Measurements from ENCODE around the gene FOXP1.

The FOXP1 gene

DNA sequence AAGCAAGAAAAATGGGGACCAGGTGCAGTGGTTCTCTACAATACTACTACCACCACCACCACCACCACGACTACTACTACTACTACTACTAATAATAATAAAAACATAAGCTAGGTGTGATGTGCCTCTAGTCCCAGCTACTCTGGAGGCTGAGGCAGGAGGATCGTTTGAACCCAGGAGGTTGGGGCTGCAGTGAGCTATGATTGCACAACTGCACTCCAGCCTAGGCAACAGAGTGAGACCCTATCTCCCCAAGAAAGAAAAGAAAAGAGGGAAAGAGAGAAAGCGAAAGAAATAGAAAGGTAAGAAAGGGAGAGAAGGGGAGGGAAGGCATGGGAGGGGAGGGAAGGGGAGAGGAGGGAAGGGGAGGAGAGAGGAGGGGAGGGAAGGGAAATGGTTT, 350.6 kb downstream of the FOXP1 start:
- no peak for DNase-seq (ENCODE audit: low spot score)

DNA sequence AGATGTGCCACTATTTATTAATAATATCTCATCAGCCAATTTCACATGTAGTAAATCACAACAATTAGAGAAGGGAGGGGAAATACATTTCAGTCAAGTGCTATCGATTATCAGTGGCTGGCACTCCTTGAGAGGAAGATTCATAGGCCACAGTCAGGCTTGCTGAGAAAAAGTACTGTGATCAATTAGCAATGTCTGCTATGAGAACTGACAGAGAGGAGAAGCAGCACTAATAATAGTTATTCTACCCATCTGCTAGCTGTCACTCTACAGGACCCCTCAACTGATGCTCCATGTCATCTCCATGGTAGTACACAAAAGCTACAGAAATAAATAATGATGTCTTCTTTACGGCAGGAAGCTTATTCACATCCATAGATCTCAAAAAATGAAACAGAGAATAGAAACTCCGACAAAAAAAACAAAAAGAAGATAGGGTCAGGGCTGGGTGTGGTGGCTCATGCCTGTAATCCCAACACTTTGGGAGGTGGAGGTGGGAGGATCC, 351.3 kb downstream of the FOXP1 start:
- no peak for DNase-seq (ENCODE audit: low spot score)

DNA sequence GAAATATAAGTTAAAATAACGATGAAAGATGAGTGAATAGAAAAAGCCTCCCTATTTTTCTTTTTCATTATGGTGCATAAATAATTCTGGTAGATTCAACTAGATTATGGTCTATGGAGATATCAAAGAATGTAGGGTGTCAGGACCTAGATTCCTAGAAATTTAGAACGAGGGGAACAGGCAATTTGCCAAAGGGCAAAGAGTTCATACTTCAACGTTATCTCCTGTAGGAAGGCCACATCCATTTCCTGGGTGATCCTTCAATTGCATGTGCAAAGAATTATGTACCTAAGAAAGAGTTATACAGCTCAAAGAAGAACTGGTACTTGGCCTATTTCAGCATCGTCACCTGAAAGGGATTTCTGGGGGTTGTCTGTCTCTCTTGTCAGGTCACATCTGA, 351.8 kb downstream of the FOXP1 start:
- no peak for DNase-seq (ENCODE audit: low spot score)

DNA sequence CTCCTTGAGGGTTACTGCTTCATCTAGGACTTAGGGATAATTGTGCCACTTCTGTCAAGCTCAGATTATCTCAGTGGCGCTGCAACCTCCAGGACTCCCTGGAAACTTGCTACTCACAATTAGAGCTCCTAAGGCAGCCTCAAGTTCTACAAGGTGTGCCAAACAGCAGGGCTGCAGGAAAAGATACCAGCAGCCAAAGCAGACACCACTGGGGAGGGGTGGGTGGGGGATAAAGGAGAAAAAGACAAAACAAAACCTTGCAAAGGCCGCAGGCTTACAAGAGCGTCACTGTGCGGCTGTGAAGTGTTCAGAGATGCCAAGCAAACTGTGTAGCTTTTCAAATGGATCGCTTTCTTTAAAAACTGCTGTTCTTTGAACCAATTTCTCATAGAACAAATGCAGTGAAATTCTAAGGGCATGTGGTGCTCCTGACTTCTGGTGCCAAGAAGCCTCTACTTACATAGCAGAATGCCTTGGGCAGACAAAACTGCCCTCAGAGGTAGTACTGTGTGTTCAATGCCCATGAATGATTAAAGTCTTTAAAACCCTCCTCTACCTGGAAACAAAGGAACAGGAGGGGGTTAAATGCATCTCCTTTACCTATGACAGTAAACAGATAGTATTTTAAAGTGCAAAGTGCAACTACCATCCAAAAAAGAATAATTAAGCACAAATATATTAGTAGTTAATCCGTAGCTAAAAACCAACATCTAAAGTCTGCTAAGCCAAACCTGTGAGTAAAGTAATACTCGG, 353.4 kb downstream of the FOXP1 start:
- no peak for DNase-seq (ENCODE audit: low spot score)

DNA sequence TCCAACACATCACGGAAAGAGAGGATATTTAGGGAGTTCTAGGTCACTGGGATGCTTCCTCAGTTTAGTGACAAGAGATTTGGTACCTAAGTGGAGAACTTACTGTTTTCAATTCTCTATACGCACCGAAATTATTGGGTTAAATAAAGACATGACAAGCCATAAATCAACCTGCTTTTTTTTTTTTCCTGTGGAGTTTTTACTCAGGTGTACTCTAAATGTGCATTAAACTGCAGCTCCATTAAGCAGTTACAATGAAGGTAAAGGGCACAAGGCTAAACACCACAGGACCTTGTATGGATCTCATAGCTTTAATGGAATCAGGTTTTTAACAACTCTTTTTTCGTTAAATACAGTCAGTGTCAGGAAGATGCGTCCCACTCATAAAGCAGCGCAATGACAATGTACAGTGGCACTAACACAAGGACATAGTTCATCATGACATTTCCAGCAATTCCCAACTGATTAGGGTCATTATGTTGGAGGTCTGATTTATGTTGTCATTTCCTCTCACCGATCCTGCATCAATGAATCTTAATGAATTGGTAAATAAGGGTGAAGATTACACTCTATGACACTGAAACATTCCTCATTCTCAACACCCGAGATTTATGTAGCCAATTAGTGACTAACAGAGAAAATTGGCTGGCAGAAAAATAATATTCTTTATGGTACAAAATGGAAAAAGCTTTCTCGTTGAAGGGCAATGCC, 355.2 kb downstream of the FOXP1 start:
- no peak for DNase-seq (ENCODE audit: low spot score)

DNA sequence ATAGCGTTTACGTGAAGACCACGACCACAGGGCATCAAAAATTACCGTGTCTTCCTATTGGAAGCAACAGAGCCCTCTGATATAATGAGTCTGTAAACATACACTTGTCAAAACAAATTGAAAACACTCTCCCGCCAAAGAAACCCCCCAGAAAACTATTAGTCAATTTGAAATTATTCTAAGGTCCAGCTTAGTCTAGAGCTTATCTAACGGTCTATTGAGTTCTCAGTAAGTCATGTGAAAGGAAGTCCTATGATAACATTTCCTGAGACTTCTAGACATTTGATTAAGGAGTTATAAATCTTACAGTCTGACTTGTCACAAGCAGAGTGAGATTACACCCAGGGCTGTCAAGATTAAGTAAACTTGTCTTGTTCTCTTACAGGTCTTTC, 356.3 kb downstream of the FOXP1 start:
- DNase-seq (ENCODE audit: low spot score), result no peak

DNA sequence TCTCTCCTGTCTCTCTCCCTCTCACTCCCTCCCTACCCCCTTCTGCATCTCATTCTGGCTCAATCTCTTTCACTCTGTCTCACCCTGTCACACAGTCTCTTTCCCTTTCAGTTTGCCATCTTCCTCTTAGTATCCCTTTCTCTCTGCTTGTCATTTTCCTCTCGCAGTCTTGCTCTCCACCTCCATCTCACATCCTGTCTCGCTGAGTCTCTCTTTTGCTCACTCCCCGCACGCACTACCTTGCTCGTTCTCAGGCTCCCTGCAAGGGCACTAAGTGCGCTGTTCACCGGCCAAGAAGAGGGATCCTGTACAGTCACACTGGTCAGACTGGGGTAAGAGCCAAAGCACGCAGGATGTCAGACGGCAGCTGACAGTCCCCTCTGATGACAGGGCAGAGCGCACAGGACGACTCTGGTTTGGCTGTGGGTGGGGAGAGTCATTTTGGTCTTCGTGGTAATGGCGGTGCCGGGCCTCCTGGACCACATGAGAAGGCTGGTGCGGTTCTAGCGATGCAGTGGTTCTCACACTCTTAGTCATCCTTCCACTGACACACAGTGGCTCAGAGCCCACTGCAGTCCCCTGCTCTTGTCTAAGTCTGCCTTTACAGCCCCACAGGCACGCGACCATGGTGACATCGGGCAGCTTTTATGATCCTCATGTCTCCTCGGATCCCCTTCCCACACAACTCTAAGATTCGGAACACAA, 356.8 kb downstream of the FOXP1 start:
- no peak for DNase-seq (ENCODE audit: low spot score)

DNA sequence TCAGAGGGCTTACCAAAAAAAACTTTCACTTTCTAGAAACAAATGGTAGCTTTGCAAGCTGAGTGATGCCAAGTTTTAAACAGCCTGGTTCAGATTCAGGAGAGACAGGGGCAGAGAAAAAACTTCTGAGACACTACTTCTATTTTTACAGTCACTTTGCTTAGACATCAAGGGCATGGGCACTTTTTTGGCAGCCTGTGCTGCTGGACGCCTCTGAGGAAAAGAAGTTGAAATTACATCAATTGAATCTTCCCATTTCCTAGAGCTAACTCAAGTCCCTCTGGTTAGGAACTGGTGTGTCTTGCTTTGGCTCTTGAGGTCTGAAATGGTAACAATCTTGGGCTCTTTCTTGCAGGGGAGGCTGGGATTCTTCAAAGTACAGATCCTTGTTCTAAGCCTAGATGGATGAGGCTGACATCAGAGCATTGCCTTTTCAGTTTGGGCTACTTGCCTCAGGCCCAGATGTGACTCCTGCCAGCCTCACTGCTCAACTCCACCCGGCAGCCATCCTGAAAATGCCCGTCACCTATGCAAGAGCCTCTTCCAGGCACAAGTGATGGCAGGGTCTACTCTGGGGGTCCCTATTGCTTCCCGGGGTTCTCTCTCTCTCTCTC, 357.5 kb downstream of the FOXP1 start:
- no peak for DNase-seq (ENCODE audit: low spot score)

DNA sequence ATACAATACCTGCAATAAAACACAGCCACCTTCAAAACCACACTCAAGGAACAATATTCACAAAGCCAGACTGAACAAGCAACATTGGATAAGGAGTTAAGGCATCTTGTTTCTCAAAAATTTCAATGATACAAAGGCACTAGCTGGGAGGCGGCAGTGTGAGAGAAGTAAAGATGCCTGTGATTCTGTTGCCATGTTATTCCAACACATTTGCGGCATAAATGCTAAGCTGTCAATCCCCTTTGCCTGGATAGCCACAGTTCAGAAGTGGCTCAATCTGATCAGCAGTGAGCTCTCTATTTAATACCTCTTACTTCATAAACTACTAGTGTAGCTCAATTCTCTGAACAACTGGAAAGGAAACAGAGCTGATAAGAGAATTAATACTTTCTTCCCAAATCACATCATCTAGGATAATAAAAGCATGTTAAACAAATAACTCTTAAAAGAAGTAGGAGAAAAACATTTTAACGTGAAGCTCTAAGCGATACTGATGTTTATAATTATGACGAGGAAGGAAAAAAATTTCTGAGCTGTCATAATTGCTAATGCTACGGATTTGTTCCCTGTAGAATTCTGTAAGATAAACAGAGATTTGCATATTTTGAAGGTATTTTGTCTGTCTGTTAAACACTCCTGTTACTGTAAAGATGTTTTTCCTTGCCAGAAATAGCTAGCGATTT, 358.4 kb downstream of the FOXP1 start:
- no peak for DNase-seq (ENCODE audit: low spot score)

DNA sequence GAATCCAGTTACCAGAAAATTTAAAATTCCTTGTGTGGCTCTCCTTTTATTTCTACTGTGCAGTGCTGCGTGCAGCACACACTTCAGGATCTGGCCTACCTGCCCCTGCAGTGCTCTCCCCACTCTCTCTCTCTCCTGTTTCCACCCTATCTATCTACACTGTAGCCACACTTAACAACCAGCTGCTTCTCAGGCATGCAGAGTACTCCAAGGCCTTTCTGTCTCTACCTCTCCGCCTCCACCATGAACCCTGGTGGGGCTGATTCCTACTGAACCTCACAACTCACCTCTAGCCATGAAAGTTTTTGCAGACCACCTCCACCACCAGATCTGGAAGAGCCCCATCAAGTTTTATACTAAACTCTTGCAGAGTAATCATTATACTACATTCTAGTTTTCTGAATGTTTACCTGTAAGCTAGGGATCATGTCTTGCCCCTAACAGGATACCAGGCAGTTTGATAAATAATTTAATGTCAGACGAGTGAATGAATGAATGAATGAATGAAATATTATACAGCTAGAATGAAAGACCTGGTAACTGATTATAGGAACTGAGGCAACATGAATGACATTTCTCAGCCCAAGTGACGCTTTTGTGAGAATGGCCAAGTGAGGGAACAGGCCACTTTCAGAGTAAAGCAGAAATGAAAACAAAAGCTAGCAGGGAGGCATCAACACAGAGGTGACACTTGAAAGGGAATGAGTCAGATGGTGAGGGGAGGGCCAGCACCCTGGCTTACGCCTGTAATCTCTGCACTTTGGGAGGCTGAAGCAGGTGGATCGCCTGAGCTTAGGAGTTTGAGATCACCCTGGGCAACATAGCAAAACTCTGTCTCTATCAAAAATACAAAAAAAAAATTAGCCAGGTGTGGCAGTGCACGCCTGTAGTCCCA, 363.5 kb downstream of the FOXP1 start:
- no peak for DNase-seq (ENCODE audit: low spot score)

DNA sequence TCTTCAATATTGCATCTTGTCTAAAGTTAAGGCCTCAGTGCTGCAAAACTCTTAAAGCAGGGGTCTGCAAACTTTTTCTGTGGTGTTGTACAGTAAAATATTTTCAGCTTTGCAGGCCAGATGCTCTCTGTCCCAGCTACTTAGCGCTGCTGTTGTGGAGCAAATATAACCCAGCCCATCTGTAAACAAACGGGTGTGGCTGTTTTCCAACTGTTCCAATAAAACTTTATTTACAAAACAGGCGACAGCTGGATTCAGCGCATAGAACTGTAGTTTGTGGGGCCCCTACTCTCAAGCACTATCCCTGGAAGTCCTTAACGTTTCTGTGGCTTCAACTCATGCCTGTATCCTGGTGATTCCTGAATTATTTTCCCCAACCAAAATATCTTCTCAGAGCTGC, 365.0 kb downstream of the FOXP1 start:
- DNase-seq (ENCODE audit: low spot score), result no peak

DNA sequence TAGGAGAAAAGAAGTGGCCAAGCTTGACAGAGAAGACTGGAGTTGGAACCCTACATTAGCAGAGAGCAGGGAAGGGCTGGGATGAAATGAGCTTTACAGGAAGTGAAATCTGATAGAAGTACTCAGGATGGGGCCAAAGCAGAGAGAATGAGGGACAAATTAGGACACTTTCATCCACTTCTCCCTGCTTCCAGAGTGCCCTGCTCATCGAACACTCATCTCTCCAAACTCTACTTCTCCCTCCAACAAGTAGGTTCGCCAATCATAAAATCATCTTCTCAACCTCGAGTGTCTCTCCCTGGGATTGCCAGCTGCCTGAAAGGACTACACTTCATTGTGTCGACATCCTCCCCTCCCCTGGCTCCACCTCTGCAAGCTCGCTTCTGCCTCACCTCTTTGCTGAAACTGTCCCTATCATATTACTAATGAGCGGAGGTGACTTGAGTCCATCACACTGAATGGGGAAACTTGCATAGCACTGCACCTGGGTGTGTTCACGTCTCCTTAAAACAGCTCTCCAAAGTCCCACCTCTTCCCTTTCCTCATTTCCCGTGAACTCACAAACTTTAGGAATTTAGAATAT, 365.8 kb downstream of the FOXP1 start:
- DNase-seq (ENCODE audit: low spot score), result no peak

DNA sequence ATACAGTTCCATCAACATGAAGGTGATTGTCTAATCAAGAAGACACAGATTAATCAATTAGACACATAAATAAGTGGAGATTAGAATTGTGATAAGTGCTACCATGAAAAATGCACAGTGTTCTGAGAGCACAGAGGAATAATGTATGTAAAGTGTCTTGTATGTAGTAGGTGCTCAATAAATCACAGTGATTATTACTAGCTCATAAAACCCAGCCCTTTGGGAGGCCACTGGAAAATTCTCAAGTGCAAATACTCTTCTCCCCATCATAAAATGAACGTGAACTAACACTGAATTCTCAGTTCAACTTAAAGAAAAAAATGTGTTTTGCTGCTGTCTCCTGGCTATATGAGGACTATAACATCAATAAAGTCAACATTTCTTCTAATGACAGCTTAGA, 368.2 kb downstream of the FOXP1 start:
- no peak for DNase-seq (ENCODE audit: low spot score)

DNA sequence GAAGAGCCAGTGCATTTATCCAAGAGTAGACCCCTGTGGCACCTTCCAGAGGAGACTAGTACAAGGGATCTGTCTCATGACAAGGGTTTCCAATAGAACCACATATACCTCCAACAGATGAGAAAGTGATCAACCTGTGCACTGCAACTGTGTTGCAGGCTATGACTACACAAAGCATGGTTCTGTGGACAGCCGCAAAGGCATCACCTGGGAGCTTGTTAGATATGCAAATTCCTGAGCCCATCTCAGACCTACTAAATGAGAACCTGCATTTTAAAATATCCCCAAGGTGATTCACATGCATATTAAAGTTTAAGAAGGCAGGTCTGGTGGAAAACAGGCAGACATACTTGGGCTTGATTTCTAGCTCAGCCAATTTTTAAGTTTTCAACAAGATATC, 368.7 kb downstream of the FOXP1 start:
- DNase-seq (ENCODE audit: low spot score), result no peak

DNA sequence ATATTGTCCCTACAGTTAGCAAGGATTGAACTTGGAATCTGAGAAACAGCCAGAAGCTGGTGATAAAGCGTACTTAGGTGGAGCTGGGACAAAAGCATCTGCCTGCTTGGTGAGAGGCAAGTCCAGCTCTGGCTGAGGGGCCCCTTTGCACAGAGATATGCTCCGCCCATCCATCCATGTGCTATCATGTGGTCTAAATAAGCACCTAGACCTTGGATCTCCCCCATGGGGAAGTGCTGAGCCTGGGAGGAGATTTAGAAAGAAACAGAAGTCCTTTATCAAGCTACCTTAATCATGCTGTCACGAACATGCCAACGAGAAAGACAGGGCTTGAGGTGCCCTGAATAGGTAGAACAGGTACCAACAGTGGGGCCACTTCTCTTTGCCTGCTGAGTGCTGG, 369.5 kb downstream of the FOXP1 start:
- DNase-seq (ENCODE audit: low spot score), result no peak

DNA sequence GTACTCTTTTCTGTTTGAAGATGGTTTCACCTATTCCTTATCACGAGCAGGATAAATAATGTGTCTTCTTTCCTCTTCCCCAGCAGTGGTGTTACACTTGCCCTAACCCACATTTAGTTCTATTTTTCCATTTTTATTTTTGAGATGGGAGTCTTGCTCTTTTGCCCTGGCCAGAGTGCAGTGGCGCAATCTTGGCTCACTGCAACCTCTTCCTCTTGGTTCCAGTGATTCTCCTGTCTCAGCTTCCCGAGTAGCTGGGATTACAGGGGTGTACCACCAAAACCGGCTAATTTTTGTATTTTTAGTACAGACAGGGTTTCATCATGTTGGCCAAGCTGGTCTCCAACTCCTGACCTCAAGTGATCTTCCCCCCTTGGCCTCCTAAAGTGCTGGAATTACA, 372.4 kb downstream of the FOXP1 start:
- DNase-seq (ENCODE audit: low spot score), result no peak

DNA sequence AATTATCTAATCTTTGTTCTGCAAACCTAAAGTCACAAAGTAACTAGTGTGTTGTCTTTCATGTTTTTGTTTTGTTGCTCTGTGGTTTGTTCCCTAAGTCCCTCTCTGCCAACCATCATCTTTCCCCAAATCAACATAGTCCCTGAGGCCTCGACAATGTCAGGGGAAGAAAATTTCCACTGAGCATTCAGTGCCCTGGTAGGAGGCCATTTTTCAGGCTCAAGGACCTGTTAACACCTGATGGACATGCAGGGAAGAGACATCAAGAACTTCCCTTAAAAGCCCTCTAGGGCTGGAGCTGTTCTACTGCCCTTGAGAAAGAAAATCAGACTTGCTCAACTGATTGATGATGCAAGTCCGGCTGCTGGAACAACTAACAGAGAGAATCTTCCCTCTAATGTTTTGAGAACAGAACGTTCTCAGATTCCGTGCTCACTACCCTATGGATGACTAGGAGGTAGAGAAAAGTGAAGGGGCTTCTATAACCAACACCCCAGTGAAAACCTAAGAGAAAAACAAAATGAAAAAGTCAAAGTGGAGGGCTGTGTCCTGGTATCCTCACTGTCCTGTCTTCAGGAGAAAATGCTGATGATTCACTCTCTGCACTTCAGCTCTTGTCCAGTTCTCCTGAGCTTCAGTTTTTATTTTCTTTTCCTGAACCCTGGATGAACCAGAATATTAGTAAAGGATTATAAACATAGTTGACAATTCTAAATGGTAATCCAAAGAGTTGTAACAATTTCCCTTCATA, 373.1 kb downstream of the FOXP1 start:
- no peak for DNase-seq (ENCODE audit: low spot score)

DNA sequence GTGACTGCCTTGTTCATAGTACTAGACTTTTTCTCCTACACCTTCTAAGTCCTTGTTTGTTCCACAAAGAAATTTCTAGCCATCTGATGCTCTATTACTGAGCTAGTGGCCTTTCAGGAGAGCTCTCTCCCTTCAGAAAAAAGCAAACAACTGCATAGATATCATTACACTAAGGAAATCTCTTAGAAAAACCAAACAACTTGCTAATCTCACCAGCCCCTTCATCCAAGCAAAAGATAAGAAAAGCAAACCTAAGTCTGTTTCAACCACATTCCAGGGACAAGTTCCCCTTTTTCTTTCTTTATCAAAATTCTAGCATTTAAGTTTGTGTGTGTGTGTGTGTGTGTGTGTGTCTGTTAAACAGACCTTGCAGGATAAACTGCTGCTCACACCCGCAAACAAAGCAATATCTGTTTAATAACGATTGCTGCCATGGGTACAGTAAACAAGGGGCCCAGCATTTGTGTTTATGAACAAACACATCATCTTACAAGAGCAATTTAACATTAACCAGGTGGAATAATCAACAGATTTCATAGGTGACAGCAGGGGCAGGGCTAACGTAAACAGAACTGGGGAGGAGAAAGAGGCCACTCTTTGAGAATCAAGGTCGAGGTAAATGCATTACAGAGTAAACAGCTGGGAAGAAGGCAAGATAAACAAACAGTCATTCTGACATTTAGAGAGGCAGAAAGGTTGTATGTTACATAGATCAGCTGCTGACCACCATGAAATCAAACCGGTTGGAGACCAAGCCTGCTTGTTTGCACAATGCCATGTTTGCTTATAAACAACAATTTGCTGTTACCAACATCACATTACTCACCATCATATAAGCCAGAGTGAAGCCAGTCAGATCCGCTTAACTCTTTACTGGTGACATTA, 375.1 kb downstream of the FOXP1 start:
- no peak for DNase-seq (ENCODE audit: low spot score)

DNA sequence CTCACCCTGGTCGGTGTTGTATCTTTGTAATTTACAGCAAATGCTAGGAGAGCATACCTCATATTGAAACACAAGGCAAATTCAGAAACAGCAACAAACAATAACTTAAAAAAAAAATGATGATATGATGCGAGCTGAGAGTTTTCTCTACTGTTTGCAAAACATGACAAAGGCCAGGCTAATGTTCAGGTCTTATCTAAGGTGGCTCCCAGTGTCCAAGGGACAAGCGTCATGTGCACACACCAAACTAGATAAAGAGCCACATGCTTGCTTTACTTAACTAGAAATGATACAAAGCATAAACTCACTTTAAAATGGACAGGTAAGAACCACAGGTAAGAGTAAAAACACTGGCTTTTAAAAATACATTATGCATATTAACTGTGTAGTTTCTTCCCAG, 375.9 kb downstream of the FOXP1 start:
- DNase-seq (ENCODE audit: low spot score), result no peak
